ENCODE data around the gene VPS54.

Gene VPS54

GRCh38 chr2:63926815-63927214 lies 92.4 kb downstream of the VPS54 start:
- DNase-seq (ENCODE audit: low spot score): no peak
- TF ChIP-seq, protein P1, sequence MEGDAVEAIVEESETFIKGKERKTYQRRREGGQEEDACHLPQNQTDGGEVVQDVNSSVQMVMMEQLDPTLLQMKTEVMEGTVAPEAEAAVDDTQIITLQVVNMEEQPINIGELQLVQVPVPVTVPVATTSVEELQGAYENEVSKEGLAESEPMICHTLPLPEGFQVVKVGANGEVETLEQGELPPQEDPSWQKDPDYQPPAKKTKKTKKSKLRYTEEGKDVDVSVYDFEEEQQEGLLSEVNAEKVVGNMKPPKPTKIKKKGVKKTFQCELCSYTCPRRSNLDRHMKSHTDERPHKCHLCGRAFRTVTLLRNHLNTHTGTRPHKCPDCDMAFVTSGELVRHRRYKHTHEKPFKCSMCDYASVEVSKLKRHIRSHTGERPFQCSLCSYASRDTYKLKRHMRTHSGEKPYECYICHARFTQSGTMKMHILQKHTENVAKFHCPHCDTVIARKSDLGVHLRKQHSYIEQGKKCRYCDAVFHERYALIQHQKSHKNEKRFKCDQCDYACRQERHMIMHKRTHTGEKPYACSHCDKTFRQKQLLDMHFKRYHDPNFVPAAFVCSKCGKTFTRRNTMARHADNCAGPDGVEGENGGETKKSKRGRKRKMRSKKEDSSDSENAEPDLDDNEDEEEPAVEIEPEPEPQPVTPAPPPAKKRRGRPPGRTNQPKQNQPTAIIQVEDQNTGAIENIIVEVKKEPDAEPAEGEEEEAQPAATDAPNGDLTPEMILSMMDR (IDR thresholded peaks at IDR 0.05; ENCODE audit: extremely low read depth, missing control alignments): no peak

DNA sequence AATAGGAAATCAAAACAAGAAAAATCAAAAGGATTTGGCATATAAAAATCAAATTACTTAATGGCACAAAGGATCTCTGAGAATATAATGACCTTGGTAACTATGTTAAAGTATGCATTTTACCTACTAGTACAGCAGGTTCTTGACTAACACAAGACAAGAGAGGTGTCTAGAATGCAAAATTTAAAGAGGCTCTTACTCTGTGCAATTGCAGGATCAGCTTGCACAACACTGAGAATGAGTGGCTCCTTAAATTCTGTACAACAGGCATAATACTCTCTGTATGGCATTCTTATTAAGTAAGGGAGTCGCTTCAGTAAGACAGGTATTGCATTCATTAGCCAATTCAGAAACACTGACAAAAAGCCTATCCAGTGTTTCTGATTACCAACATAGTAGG lies 104.9 kb downstream of the VPS54 start:
- TF ChIP-seq, protein P1 (IDR thresholded peaks at IDR 0.05; ENCODE audit: extremely low read depth, missing control alignments): no peak
- no peak for DNase-seq (ENCODE audit: low spot score)

DNA sequence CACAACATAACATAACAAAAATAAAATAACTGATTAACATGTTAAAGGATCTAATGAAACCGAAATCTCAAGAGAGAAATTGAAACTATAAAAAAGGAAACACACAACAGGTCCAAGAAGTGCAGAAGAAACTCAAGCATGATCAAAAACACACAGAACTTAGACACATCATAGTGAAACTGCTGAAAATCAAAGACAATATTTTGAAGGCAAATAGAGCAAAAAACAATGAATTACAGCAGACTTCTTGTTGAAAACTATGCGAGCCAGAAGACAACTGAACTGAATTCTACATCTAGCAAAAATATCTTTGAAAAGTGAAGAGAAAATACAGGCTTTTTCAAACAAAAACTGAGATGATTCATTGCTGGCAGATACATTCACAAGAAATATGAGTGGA lies 116.2 kb downstream of the VPS54 start:
- DNase-seq (ENCODE audit: low spot score): peak; percentile 25
- TF ChIP-seq, protein P1 (IDR thresholded peaks at IDR 0.05; ENCODE audit: extremely low read depth, missing control alignments): no peak

GRCh38 chr2:63902149-63902548 lies 117.1 kb downstream of the VPS54 start:
- TF ChIP-seq, protein P1 (IDR thresholded peaks at IDR 0.05; ENCODE audit: extremely low read depth, missing control alignments): no peak
- no peak for DNase-seq (ENCODE audit: low spot score)

DNA sequence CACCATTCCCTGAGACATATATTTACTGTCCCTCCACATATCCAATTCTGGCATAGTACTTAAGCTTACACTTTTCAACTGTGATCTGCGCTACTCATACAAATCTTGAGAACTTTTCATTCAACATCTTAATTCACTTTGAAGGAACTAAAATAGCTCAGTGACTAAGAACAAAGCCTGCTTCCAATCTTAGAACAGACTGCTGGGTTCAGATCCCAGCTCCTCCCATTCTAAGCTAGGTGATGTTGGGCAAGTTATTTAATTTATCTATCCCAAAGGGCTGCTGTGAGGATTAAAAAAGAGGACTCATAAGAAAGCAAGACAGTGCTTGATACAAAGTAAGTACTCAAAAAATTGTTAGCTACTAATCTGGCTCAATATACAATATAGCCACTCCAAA lies 119.6 kb downstream of the VPS54 start:
- TF ChIP-seq, protein P1 (IDR thresholded peaks at IDR 0.05; ENCODE audit: extremely low read depth, missing control alignments): no peak
- DNase-seq (ENCODE audit: low spot score): no peak

DNA sequence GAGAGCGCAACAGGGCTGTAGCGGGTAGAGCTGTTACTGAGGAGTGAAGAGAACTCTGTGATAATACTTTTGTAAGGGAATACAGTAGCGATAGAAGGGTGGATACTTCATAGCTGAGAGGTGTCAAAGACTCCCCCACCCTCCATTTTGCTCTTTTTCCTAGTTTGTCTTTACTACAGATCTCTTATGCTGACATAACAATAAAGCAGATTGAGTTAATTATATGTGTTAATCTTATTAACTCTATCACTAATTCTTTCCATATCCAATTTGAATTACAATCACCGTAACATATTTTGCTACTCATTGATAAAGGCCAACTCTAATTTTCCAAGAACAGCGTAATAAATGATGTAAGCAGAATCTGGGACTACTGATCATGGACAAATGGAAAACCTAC lies 120.4 kb downstream of the VPS54 start:
- DNase-seq (ENCODE audit: low spot score): no peak
- TF ChIP-seq, protein P1 (IDR thresholded peaks at IDR 0.05; ENCODE audit: extremely low read depth, missing control alignments): no peak

- TF ChIP-seq, protein P1 (IDR thresholded peaks at IDR 0.05; ENCODE audit: extremely low read depth, missing control alignments): no peak
- no peak for DNase-seq (ENCODE audit: low spot score)
Observed at GRCh38 chr2:63894167-63894566, 125.1 kb downstream of the VPS54 start.

Measured in GM20000 (cell line).